ENCODE results near the gene SSC5D. TPM values are rescaled to one million over a fixed set of nuclear protein-coding genes. Genes with fewer than 3 reads are reported as not detected.
"Not testable (repeated sequence)": the region's sequence is repeated elsewhere in the genome, so short reads cannot be mapped to it uniquely, and the experiment has no call there.

Gene SSC5D
- total and polyA plus RNA-seq, 2 experiments from 2014 or later = 0.23 to 0.69 TPM

DNA sequence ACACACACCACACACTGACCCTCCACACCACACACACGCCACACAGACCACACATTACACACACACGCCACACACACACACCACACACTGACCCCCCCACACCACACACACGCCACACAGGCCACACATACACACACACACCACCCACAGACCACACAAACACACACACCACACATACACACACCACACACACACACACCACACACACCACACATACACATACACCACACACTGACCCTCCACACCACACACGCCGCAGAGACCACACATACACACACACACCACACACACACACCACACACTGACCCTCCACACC is 40.1 kb upstream of the SSC5D start:
- Mint-ChIP-seq H3K27me3 (ENCODE audit: insufficient read depth, low read depth, poor library complexity) (peaks cover 56% of the 10 kb centered on the region), H3K4me1 (peaks cover 10% of the 10 kb centered on the region)
- not testable (repeated sequence) for H3K27ac ChIP-seq (ENCODE audit: low read depth); H3K79me2 ChIP-seq (replicated peaks; ENCODE audit: insufficient read depth); H3K27ac Mint-ChIP-seq; H3K4me3 ChIP-seq; DNase-seq (ENCODE audit: low spot score); H3K9me3 Mint-ChIP-seq; H3K4me1 ChIP-seq (ENCODE audit: insufficient read depth); H3F3A ChIP-seq (replicated peaks; ENCODE audit: low read depth); H2AFZ ChIP-seq; H3K4me3 Mint-ChIP-seq; H3K36me3 ChIP-seq (ENCODE audit: insufficient read depth); H3K36me3 Mint-ChIP-seq (ENCODE audit: low read depth); H3K4me2 ChIP-seq; H3K9me2 ChIP-seq (ENCODE audit: insufficient read depth); H4K20me1 ChIP-seq (replicated peaks; ENCODE audit: insufficient read depth); ATAC-seq
- peaks cover 84% of the 10 kb centered on the region for H3K27me3 ChIP-seq (ENCODE audit: insufficient read depth)

DNA sequence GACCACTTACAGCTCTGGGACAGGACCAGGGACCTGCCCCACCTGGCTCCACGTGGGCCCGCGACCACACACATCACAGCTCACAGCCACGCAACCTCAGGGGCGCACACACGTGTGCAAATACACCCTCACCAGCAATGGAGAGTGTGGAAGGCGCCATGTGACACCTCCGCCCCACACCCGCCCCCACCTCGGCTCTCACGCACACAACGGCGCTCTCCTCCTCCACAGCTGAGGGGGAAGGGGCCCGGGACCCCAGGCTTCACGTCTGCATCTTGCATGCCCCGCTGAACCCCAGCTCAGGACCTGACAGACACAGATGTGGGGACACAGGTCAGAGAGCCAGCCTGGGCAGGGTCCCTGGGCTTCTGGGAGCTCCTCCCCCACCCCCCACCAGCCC is 38.8 kb upstream of the SSC5D start:
- no peaks in the 10 kb centered on the region; the same call in 2 of the 3 replicates for H3K9me3 Mint-ChIP-seq
- H3K4me1 Mint-ChIP-seq = peaks cover 3% of the 10 kb centered on the region; the same call in 1 of the 3 replicates
- no peak overlapping the region for H3K4me3 ChIP-seq
- H3F3A ChIP-seq (replicated peaks; ENCODE audit: low read depth) = 0 out of 2 replicates have a peak, but pooled peaks cover 4% of the 10 kb centered on the region
- no peaks in the 10 kb centered on the region for H3K9me2 ChIP-seq (ENCODE audit: insufficient read depth)
- peaks cover 70% of the 10 kb centered on the region for H3K27me3 ChIP-seq (ENCODE audit: insufficient read depth)
- H3K27me3 Mint-ChIP-seq (ENCODE audit: insufficient read depth, low read depth, poor library complexity) = peaks cover 47% of the 10 kb centered on the region
- H3K4me1 ChIP-seq (ENCODE audit: insufficient read depth) = peaks cover 3% of the 10 kb centered on the region; the same call in 1 of the 2 replicates
- no peaks in the 10 kb centered on the region for H3K79me2 ChIP-seq (replicated peaks; ENCODE audit: insufficient read depth)
- ATAC-seq = no peak
- TF ChIP-seq JUNB (IDR thresholded peaks at IDR 0.05; ENCODE audit: unreplicated experiment) = no peak
- no peak for TF ChIP-seq STAT1 (IDR thresholded peaks at IDR 0.05; ENCODE audit: unreplicated experiment)
- TF ChIP-seq, protein P1, sequence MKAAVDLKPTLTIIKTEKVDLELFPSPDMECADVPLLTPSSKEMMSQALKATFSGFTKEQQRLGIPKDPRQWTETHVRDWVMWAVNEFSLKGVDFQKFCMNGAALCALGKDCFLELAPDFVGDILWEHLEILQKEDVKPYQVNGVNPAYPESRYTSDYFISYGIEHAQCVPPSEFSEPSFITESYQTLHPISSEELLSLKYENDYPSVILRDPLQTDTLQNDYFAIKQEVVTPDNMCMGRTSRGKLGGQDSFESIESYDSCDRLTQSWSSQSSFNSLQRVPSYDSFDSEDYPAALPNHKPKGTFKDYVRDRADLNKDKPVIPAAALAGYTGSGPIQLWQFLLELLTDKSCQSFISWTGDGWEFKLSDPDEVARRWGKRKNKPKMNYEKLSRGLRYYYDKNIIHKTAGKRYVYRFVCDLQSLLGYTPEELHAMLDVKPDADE (IDR thresholded peaks at IDR 0.05) = no peak
- TF ChIP-seq EZH2phosphoT487 (IDR thresholded peaks at IDR 0.05; ENCODE audit: unreplicated experiment) = no peak
- TF ChIP-seq ZNF331 (CRISPR knock-in tag; IDR thresholded peaks at IDR 0.05; ENCODE audit: low read depth) = no peak
- TF ChIP-seq, protein P2, sequence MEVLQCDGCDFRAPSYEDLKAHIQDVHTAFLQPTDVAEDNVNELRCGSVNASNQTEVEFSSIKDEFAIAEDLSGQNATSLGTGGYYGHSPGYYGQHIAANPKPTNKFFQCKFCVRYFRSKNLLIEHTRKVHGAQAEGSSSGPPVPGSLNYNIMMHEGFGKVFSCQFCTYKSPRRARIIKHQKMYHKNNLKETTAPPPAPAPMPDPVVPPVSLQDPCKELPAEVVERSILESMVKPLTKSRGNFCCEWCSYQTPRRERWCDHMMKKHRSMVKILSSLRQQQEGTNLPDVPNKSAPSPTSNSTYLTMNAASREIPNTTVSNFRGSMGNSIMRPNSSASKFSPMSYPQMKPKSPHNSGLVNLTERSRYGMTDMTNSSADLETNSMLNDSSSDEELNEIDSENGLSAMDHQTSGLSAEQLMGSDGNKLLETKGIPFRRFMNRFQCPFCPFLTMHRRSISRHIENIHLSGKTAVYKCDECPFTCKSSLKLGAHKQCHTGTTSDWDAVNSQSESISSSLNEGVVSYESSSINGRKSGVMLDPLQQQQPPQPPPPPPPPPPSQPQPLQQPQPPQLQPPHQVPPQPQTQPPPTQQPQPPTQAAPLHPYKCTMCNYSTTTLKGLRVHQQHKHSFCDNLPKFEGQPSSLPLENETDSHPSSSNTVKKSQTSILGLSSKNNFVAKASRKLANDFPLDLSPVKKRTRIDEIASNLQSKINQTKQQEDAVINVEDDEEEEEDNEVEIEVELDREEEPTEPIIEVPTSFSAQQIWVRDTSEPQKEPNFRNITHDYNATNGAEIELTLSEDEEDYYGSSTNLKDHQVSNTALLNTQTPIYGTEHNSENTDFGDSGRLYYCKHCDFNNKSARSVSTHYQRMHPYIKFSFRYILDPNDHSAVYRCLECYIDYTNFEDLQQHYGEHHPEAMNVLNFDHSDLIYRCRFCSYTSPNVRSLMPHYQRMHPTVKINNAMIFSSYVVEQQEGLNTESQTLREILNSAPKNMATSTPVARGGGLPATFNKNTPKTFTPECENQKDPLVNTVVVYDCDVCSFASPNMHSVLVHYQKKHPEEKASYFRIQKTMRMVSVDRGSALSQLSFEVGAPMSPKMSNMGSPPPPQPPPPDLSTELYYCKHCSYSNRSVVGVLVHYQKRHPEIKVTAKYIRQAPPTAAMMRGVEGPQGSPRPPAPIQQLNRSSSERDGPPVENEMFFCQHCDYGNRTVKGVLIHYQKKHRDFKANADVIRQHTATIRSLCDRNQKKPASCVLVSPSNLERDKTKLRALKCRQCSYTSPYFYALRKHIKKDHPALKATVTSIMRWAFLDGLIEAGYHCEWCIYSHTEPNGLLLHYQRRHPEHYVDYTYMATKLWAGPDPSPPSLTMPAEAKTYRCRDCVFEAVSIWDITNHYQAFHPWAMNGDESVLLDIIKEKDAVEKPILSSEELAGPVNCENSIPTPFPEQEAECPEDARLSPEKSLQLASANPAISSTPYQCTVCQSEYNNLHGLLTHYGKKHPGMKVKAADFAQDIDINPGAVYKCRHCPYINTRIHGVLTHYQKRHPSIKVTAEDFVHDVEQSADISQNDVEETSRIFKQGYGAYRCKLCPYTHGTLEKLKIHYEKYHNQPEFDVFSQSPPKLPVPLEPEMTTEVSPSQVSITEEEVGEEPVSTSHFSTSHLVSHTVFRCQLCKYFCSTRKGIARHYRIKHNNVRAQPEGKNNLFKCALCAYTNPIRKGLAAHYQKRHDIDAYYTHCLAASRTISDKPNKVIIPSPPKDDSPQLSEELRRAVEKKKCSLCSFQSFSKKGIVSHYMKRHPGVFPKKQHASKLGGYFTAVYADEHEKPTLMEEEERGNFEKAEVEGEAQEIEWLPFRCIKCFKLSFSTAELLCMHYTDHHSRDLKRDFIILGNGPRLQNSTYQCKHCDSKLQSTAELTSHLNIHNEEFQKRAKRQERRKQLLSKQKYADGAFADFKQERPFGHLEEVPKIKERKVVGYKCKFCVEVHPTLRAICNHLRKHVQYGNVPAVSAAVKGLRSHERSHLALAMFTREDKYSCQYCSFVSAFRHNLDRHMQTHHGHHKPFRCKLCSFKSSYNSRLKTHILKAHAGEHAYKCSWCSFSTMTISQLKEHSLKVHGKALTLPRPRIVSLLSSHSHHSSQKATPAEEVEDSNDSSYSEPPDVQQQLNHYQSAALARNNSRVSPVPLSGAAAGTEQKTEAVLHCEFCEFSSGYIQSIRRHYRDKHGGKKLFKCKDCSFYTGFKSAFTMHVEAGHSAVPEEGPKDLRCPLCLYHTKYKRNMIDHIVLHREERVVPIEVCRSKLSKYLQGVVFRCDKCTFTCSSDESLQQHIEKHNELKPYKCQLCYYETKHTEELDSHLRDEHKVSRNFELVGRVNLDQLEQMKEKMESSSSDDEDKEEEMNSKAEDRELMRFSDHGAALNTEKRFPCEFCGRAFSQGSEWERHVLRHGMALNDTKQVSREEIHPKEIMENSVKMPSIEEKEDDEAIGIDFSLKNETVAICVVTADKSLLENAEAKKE (CRISPR knock-in tag; IDR thresholded peaks at IDR 0.05) = no peak
- no peak for TF ChIP-seq POLR2AphosphoS5 (IDR thresholded peaks at IDR 0.05; ENCODE audit: low read depth)
- TF ChIP-seq ZNF114 (CRISPR knock-in tag; IDR thresholded peaks at IDR 0.05) = no peak
- no peaks in the 10 kb centered on the region; the same call in 1 of the 2 replicates for H4K20me1 ChIP-seq (replicated peaks; ENCODE audit: insufficient read depth)
- H3K36me3 Mint-ChIP-seq (ENCODE audit: low read depth) = peaks cover 6% of the 10 kb centered on the region; the same call in 1 of the 3 replicates
- no peaks in the 10 kb centered on the region for H3K36me3 ChIP-seq (ENCODE audit: insufficient read depth)
- no peak overlapping the region for H3K27ac Mint-ChIP-seq
- H3K4me2 ChIP-seq = no peak overlapping the region
- no peak overlapping the region for H2AFZ ChIP-seq
- DNase-seq (ENCODE audit: low spot score) = no peak
- no peak overlapping the region for H3K4me3 Mint-ChIP-seq
- no peak overlapping the region for H3K27ac ChIP-seq (ENCODE audit: low read depth)
